NCI-H146 (cell line): ENCODE data around the gene AFF1.
"Not testable (repeated sequence)": the region's sequence is repeated elsewhere in the genome, so short reads cannot be mapped to it uniquely, and the experiment has no call there.

ENCODE experiments used
- DNase-seq: peaks from one replicate; lab custom pipeline; 2025; lab: John Stamatoyannopoulos, UW

The AFF1 gene

GRCh38 chr4:87035881-87036509 lies 101.2 kb downstream of the AFF1 start:
- DNase-seq: no peak

DNA sequence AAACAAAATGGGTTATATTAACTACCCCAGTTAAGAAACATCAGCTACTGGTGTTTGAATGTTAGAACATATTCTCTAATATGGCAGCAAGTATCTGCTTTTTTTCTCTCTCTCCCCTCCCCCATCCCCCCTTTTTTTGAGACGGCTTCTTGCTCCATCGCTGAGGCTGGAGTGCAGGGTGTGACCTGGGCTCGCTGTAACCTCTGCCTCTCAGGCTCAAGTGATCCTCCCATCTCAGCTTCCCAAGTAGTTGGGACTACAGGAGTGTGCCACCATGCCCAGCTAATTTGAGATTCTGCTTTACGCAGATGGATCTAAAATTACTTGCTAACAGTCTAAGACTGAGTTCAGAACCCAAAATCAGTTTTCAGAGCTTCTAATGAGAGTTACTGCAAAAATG lies 101.9 kb downstream of the AFF1 start:
- no peak for DNase-seq

- not testable (repeated sequence) for DNase-seq
Measured at GRCh38 chr4:87037171-87037570, 102.4 kb downstream of the AFF1 start.

- DNase-seq: no peak
Measured at GRCh38 chr4:87037671-87038334, 103.0 kb downstream of the AFF1 start.

DNA sequence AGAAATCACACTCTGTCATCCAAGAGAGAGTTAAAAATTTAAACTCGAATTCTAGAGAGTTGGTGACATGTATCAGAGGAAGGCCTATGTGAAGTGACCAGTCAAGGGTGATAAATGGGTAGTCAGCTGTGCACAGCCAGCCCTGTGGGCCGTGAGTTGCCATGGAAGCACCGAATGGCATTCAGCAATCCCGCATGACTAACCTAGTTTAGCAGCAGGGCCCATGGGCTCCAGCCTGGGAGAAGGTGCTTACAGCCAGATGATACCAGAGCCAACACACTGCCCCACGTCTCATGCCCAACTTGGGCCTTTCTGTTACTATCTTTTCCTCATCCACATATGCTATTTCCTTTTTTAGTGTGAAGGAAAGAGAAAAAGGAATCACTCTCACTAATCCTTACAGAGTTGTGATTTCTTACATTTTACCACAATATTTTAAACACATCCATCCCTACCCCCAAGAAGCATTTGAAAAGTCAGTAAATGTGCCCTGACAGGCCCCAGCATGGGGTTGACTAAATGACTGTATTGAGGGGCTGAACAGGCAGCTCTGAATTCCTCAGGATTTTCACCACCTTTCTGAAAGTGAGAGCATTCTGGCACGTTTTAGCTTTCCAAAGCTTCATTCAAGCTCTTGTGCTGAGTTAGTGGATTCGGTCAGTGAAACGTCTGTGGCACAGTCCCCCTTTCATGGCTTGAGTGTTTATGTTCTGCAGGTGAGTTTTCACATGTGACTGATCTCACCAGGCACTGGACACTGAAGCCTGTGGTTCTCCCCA lies 104.2 kb downstream of the AFF1 start:
- peak; percentile 28 for DNase-seq

- no peak for DNase-seq
Measured at GRCh38 chr4:87041141-87041540, 106.3 kb downstream of the AFF1 start.

DNA sequence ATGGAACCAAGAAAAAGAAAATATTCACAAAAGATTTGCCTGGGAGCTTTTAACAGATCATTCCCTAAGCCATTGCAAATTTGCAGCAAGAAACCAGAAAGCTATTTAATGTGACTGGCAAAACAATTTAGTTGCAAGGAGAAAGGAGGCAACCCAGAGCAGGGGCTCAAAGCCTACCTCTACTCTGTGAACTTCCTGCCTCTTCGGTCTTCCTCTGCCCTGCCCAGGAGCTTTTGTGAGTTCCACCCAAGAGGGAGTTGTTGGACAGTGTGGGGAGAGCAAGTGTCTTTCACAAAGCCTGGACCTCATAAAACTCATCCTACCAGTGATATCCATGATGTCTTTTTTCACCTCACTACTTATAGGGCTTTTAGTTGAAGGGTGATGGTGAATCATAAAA lies 107.4 kb downstream of the AFF1 start:
- no peak for DNase-seq

DNA sequence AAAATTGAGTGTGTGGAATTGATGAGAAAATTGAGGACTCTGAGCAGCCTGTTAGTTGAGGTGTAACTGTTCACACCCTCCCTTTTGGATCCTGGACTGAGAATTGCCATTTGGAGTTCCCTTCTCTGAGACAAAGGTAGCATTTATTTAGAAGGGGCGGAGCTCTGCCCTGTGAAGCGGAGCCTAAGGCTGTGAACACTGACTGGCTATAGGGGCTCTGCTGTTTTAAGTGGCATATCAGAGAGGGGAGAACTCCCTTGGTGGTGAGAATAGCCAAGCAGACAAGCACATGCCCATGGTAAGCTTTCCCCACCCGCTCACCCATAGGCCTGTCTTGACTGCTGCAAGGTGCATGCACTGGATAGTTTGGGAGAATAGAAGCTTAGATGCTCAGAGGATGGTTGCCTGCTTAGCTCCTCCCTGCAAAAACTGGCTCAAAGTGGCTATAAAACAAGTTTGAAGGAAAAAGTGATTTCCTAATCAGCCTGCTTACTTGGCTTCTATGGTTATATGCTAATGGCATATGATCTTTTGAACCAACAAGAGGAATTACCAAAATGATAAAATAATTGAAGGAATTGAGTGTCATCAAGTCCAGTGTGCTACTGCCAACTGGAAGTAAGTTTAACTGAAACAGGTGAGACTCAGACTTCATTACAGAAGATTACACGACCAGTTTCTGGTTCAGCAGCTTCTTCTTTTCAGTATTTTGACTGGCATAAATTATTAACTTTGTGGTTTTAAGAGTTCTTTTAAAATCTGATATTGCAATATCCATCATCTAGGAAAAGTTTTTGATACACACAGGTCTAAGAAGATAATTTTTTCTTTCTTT lies 108.4 kb downstream of the AFF1 start:
- no peak for DNase-seq

- DNase-seq: no peak
Measured at GRCh38 chr4:87044511-87045233, 109.9 kb downstream of the AFF1 start.

GRCh38 chr4:87045234-87045558 lies 110.4 kb downstream of the AFF1 start:
- DNase-seq: no peak

DNA sequence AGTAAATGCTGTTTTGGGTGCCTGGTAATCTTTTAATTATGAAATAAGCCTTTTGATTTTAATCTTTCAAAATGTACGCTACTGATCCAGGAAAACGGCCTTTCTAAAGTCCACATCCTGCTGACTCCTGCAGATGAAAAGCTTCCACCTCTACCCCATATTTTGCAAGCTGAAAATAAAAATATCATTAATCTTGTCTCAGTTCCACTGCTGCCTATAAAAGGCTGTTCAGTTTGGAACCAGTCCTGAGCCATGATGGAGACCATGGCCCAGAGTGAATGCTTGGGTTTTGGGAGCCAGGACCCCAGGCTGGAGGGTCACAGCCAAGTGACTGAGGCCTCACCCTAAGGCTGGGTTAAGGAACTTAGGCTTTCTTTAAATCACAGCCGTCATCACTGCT lies 110.8 kb downstream of the AFF1 start:
- DNase-seq: no peak

GRCh38 chr4:87046121-87046551 lies 111.3 kb downstream of the AFF1 start:
- no peak for DNase-seq

DNA sequence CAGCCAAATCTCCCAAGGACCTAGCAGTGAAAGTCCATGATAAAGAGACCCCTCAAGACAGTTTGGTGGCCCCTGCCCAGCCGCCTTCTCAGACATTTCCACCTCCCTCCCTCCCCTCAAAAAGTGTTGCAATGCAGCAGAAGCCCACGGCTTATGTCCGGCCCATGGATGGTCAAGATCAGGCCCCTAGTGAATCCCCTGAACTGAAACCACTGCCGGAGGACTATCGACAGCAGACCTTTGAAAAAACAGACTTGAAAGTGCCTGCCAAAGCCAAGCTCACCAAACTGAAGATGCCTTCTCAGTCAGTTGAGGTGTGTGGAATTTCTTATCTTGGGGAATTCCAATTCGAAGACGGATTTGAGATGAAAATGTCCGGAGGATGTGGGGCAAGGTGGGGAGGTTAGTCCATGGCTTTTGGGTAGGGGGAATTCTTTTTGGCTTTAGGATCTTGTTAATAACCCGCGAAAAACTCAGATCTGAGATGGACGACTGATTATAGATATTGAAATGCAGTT lies 112.5 kb downstream of the AFF1 start:
- DNase-seq: no peak

DNA sequence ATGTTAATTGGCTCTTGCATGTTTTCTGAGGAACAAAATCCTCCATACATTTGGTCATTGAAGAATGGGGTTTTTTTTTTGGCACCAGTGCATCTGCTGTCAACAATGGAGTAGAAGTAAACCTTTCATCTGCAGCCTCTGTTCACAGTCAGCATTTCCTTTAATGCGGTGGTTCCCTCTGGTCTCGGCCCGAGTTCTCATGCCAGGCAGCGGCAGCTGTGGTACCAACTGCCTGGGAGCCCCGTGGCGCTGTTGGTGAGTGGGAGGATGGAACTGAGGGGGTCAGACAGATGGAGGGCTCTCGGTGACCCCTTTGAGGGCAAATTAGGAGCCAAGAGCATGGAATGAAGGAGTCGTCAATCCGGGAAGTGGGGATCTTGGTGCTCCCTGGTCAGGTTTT lies 114.7 kb downstream of the AFF1 start:
- no peak for DNase-seq

DNA sequence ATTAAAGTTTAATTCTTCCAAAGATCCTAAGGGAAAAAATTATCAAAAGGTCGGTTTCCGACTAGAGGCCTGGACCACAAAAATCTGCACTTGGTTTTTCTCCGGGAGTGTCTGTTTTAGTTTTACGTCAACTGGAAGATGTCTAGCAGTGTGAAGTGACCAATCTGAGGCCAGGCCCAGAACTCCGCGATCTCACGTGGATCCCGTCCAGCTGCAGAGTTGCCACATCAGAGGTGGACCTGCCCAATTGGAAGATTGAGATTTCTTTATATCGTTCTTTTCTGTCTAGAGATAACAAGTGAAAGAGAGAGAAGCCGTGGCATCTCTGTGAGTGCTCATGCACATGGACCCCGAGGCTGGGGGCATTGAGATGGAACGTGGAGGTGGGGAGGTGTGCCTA lies 115.8 kb downstream of the AFF1 start:
- no peak for DNase-seq

DNA sequence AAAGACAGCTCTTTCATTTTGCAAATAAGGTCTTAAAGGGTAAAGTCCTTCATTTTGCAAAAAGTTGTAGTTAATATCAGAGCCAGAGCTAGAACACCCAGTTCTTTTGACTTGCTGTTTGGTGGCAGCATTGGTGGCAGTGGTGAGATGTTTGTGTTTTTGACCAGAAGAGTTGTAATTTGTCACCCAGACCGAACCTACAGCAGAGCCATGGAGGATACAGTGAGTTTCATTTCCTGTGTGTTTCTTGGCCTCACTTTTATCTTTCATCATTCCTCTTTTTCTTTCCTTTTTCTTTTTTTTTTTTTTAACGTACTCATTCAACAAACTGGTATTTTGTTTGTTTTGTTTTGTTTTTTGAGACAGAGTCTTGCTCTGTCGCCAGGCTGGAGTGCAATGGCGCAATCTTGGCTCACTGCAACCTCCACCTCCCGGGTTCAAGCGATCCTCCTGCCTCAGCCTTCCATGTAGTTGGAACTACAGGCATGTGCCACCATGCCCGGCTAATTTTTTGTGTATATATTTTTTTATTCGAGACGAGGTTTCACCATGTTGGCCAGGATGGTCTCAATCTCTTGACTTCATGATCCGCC lies 116.4 kb downstream of the AFF1 start:
- no peak for DNase-seq

- no peak for DNase-seq
Measured at GRCh38 chr4:87052615-87053014, 117.8 kb downstream of the AFF1 start.

DNA sequence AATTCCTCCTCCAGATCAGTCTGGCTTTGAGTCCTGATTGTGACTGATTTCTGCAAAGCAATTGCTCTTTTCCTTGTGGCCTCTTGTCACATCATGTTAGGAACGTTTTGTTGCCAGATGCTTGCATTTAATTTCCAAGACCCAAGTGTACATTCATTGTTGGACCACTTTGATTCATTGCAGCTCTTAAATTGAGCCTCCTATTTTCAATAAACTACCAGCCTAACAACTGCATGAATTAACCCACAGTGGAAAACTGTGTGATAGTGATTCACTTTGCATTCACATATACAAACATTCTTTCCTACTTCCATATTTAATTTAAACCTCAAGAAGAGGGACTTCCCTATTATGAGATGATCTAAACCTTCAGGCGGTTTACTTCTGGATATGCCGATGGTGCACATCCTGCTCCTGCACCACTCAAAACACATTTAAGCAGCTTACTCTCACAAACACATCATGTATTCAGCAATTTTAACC lies 118.4 kb downstream of the AFF1 start:
- DNase-seq: no peak

DNA sequence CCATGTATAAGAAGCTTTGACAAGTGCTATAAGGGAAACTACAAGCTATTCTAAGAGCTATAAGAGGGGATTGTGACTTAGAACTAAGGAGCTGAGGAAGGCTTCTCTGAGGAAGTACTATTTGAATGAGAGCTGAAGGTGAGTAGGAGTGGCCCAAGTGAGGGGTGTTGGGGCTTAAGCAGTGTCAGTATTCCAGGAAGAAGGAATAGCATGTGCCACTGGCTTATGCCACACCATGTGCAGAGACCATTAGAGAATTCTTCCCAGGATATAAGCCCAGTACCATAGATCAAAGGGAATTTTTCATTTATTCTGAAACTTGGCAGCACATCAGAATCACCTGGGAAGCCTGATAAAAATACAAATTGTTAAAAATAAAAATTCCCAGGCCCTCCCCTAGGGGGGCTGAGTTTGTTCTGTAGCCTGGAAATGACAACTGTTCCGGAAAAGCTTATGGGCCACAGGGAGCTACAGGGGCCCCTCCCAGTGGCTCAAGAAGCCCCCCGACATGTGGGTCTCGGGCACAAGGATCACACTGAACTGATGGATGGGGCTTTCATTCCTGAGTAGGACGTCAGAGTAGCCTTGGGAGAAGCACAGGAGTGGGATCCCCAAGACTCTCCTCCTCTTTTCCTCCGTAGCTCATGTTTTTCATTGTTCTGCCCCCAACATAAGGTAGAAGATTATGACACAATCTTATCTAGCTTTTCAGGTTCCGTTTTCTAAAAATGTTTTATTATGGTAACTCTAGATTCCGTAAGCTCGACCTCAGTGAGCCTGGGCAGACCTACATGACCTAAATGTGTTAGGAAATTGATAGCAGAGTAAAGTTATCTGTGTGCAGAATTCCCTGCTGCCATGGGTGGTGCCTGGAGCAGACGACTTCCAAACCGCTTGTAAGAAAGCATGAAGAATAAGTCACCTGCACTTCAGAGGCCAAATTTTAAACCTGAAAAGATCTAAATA lies 119.3 kb downstream of the AFF1 start:
- DNase-seq: no peak

DNA sequence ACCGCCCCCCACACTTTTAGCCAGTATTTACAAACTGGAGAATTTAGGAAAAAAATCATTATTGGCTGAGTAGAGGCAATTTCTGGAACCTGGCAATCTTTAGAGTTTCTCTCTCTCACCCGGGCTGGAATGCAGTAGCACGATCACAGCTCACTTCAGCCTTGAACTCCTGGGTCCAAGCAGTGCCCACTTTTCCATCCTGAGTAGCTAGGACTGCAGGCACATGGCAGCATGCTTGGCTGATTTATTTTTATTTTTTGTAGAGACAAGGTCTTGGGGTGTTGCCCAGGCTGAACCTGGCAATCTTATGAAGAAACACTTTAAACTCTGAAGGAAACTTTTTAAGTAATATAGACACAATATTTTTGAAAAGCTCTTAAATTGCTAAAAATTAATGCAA lies 120.1 kb downstream of the AFF1 start:
- DNase-seq: no peak
